Small intestine (tissue), 7 donors: Measurements from ENCODE around the gene TASOR2. TPM values are rescaled to one million over a fixed set of nuclear protein-coding genes. Genes with fewer than 3 reads are reported as not detected.

Experiments
- DNase-seq, 2 donors: peaks; one replicate each; pipeline versions ENCODE4 v3.0.0 to v3.0.0-alpha.2; 2013
- FAIRE-seq: peaks from 2 replicates; lab custom pipeline; 2012; peaks lifted over from hg19 to GRCh38; lab: Jason Lieb, UNC
- H3K27ac ChIP-seq, 3 donors: one replicate each; pipeline ENCODE4 v1.5.1; 2013; ENCODE audit warnings: low read length in 2 of 3, mild to moderate bottlenecking in 2 of 3, control low read depth in 1 of 3, inconsistent platforms in 1 of 3, low read depth in 1 of 3, moderate library complexity in 1 of 3
- H3K27me3 ChIP-seq, 3 donors: one replicate each; pipeline ENCODE4 v1.6.1; 2013; ENCODE audit warnings: low read length in 3 of 3, inconsistent platforms in 1 of 3; ENCODE audit not compliant: control insufficient read depth in 3 of 3, insufficient read depth in 3 of 3
- H3K36me3 ChIP-seq, 3 donors: one replicate each; pipeline ENCODE4 v1.6.1; 2013; ENCODE audit warnings: low read length in 3 of 3, inconsistent platforms in 1 of 3, low read depth in 1 of 3, mild to moderate bottlenecking in 1 of 3, moderate library complexity in 1 of 3; ENCODE audit not compliant: control insufficient read depth in 3 of 3, insufficient read depth in 2 of 3
- H3K4me1 ChIP-seq, 3 donors: one replicate each; pipeline ENCODE4 v1.6.1; 2013; ENCODE audit warnings: low read length in 2 of 3, inconsistent platforms in 1 of 3, low read depth in 1 of 3, mild to moderate bottlenecking in 1 of 3, moderate library complexity in 1 of 3; ENCODE audit not compliant: control insufficient read depth in 3 of 3, insufficient read depth in 2 of 3
- H3K4me3 ChIP-seq, 3 donors: one replicate each; pipeline ENCODE4 v1.5.1; 2013; ENCODE audit warnings: low read length in 3 of 3, control low read depth in 1 of 3, inconsistent platforms in 1 of 3, low read depth in 1 of 3, mild to moderate bottlenecking in 1 of 3, moderate library complexity in 1 of 3
- H3K9me3 ChIP-seq, 2 donors: one replicate each; pipeline ENCODE4 v1.6.1; 2013; ENCODE audit warnings: low read depth in 1 of 2, low read length in 1 of 2; ENCODE audit not compliant: control insufficient read depth in 2 of 2, insufficient read depth in 1 of 2
- WGBS, 3 donors: extraction: QIAGEN DNeasy Blood & Tissue Kit; methylation state at CpG; one replicate each; pipeline ENCODE4 v1.1.7; 2013; 5-methylcytosine and 5-hydroxymethylcytosine counted together
- polyA plus RNA-seq, 4 donors: library from polyadenylated mRNA; stranded (reverse) in 3 of 4; unstranded in 1 of 4; fragments of 200-250 nt in 3 of 4; fragments of 120-200 nt in 1 of 4; gene quantifications; one replicate each; pipeline versions ENCODE4 v1.2.1 to v1.2.3, GENCODE V29; 2013
- donor health status: healthy with polysubstance abuse.
- donor health status: control.
- donor health status: control.
- donor health status: Bipolar disorder and iron deficiency.
- donor health status: healthy.

TASOR2 gene
- polyA plus RNA-seq, 4 donors, result 5.4 to 22.7 (median 10.6) TPM

DNA sequence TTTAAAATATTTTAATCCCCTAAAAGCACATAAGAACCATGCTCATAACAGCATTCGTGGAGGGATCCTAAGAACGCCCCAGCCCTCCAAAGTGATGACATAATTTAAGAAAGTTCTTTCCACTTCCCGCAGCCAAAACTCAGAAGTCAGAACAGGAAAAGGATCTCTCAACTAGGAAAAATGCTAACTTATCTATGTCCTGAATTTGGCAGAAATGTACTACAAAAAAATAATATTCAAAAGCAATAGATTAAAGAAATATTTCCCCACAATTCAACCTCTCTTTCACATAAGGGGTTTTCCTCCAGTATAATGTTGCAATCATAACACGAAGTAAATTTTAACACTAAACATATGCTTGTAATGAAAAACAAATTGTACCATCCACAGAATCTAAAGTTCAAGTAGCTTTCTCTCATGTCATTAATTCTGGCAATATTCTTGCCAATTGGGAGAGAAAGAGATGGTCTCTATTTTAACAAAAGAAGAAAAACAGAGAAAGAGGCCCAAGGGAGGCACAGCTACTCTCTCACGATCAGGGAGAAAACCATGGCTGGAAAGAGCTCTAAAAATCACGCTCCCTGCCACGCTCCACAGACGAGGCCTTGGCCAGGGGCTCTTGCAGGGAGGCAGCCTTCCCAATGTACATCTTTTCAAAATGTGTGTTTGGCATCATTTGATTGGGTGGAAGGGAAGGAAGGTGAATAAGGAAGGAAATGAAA, 41.1 kb upstream of the TASOR2 start:
- Histone ChIP-seq H3K27me3 (no peaks in the 10 kb centered on the region), H3K4me3 (no peak overlapping the region), H3K27ac (peak overlapping the region in 2 of 3 donors; percentile 30 to 60), H3K4me1 (peaks cover 0 to 24% (median 0%) of the 10 kb centered on the region in 3 donors), H3K9me3 (no peaks in the 10 kb centered on the region), H3K36me3 (peaks cover 12 to 76% (median 19%) of the 10 kb centered on the region in 3 donors)
- FAIRE-seq (no peak), DNase-seq (no peak)
- WGBS, 3 donors, result 73 to 88% (median 86%) methylated on average over 8 of the region's 8 CpGs

DNA sequence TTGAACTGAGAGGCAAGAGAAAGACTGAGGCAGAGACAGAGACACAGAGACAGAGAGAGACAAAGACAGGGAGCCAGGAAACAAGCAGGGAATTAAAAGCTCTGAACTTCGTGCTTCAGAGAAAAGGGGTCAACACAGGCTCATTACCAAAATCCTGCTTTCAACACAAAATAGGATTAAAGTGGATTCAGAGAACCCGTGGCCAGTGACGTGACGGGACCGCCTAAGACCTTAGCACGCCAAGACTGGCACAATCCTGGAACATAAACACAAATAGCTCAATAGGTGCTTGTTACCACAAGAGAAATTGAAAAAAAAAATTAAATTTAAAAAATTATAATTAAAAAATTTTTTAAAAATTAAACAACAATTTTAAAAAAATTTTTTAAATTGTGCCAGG, 39.7 kb upstream of the TASOR2 start:
- Histone ChIP-seq H3K36me3 (peaks cover 14 to 76% (median 14%) of the 10 kb centered on the region in 3 donors), H3K27ac (peak overlapping the region; percentile 60 to 74 (median 73))

GRCh38 chr10:5645375-5645774, 39.3 kb upstream of the TASOR2 start:
- DNase-seq (peak; percentile 90 to 95), FAIRE-seq (no peak)
- peak overlapping the region; percentile 17 to 82 (median 73) for H3K27ac ChIP-seq
- peaks cover 10 to 76% (median 11%) of the 10 kb centered on the region in 3 donors for H3K36me3 ChIP-seq
- no peaks in the 10 kb centered on the region for H3K27me3 ChIP-seq
- peaks cover 0 to 24% (median 0%) of the 10 kb centered on the region in 3 donors for H3K4me1 ChIP-seq
- no peaks in the 10 kb centered on the region for H3K9me3 ChIP-seq
- no peak overlapping the region for H3K4me3 ChIP-seq
- WGBS, 3 donors, result 10 to 39% (median 30%) methylated on average over 11 of the region's 11 CpGs

More for the DNA sequence above, 39.7 kb upstream of the TASOR2 start:
- peaks cover 0 to 24% (median 0%) of the 10 kb centered on the region in 3 donors for H3K4me1 ChIP-seq
- 31 to 62% (median 44%) methylated on average over 6 of the region's 6 CpGs for WGBS, 3 donors
- no peak overlapping the region for H3K4me3 ChIP-seq
- H3K27me3 ChIP-seq, result no peaks in the 10 kb centered on the region
- no peaks in the 10 kb centered on the region for H3K9me3 ChIP-seq
- DNase-seq (no peak), FAIRE-seq (peak; percentile 26)

- peak overlapping the region; percentile 36 to 82 (median 73) for H3K27ac ChIP-seq
- no peak for FAIRE-seq
Observed at GRCh38 chr10:5645944-5646617, 38.6 kb upstream of the TASOR2 start.

DNA sequence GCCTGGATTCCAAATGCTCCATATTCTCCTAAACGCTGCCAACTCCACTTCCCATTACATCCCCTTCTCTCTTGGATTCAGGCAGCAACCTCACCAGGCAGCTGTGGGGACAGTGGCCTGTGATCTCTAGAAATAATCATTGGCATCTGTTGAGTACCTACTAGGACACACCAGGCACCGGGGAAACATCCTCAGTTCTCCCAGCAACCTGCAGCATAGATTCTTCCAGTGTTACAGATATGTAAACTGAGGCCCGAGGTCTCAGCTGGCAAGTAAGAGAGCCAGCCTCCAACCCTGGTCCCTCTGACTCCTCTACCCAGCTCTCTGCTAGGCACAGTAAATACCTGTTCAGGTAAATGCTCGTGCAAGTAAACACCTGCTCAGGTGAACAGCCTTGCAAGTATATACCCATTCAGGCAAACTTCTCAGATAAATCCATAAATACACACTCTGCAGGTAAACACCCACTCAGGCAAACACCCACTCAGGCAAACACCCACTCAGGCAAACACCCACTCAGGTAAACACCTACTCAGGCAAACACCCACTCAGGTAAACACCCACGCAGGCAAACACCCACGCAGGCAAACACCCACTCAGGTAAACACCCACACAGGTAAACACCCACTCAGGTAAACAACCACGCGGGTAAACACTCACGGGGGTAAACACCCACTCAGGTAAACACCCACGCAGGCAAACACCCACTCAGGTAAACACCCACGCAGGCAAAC, 37.0 kb upstream of the TASOR2 start:
- H3K9me3 ChIP-seq, result no peaks in the 10 kb centered on the region
- H3K27me3 ChIP-seq, result no peaks in the 10 kb centered on the region
- no peak overlapping the region for H3K27ac ChIP-seq
- H3K4me3 ChIP-seq, result no peak overlapping the region
- 78 to 84% (median 81%) methylated on average over 11 of the region's 11 CpGs for WGBS, 3 donors
- peaks cover 0 to 24% (median 2%) of the 10 kb centered on the region in 3 donors for H3K4me1 ChIP-seq
- FAIRE-seq (no peak), DNase-seq (no peak)
- H3K36me3 ChIP-seq, result peaks cover 6 to 74% (median 10%) of the 10 kb centered on the region in 3 donors

More at GRCh38 chr10:5645944-5646617, 38.6 kb upstream of the TASOR2 start:
- Histone ChIP-seq H3K36me3 (peaks cover 10 to 76% (median 11%) of the 10 kb centered on the region in 3 donors), H3K4me1 (peaks cover 0 to 24% (median 0%) of the 10 kb centered on the region in 3 donors), H3K4me3 (no peak overlapping the region), H3K9me3 (no peaks in the 10 kb centered on the region), H3K27me3 (no peaks in the 10 kb centered on the region)
- WGBS, 3 donors, result 69 to 85% (median 73%) methylated on average over 21 of the region's 21 CpGs
- no peak for DNase-seq

- no peaks in the 10 kb centered on the region for H3K9me3 ChIP-seq
- 84 to 88% (median 87%) methylated on average over 50 of the region's 50 CpGs for WGBS, 3 donors
- no peaks in the 10 kb centered on the region for H3K27me3 ChIP-seq
- no peak for FAIRE-seq
- peaks cover 5 to 78% (median 9%) of the 10 kb centered on the region in 3 donors for H3K36me3 ChIP-seq
- peaks cover 0 to 24% (median 2%) of the 10 kb centered on the region in 3 donors for H3K4me1 ChIP-seq
- H3K27ac ChIP-seq, result no peak overlapping the region
- no peak overlapping the region for H3K4me3 ChIP-seq
- DNase-seq, result no peak
Observed at GRCh38 chr10:5648494-5649457, 35.9 kb upstream of the TASOR2 start.

DNA sequence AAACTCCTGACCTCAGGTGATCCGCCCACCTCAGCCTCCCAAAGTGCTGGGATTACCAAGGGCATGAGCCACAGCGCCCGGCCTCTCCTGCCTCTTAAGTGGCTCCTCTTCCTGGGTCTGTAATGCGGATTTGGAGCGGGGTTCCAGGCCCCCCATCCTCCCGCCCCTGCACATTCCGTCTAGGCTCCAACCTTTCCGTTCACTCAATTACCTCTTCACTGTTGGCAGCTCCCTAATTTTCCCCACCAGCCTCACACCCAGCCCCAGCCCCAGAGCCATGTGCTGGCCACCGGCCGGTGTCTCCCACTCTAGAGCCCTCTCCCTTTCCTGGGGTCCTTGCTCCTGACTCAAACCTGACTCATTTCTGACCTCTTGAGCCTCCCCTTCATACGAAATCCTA, 34.9 kb upstream of the TASOR2 start:
- peaks cover 3 to 69% (median 7%) of the 10 kb centered on the region in 3 donors for H3K36me3 ChIP-seq
- DNase-seq (no peak), FAIRE-seq (no peak)
- H3K27ac ChIP-seq, result no peak overlapping the region
- 95 to 97% (median 96%) methylated on average over 11 of the region's 11 CpGs for WGBS, 3 donors
- no peaks in the 10 kb centered on the region for H3K9me3 ChIP-seq
- H3K4me3 ChIP-seq, result no peak overlapping the region
- H3K4me1 ChIP-seq, result peaks cover 0 to 27% (median 2%) of the 10 kb centered on the region in 3 donors
- H3K27me3 ChIP-seq, result no peaks in the 10 kb centered on the region
